Esophagus squamous epithelium (tissue), 5 donors: ENCODE measurements around the gene USE1. TPM values are rescaled to one million over a fixed set of nuclear protein-coding genes. Genes with fewer than 3 reads are reported as not detected.
"Not testable (repeated sequence)": the region's sequence is repeated elsewhere in the genome, so short reads cannot be mapped to it uniquely, and the experiment has no call there.

ENCODE experiments used
- DNase-seq: peaks from one replicate; lab custom pipeline; 2025; lab: John Stamatoyannopoulos, UW
- H3K27ac ChIP-seq, 4 donors: fragments of 200-600 bp; sonication (generic); one replicate each; pipeline ENCODE4 v1.5.1; 2016 to 2019; ENCODE audit warnings: mild to moderate bottlenecking in 1 of 4
- H3K27me3 ChIP-seq, 4 donors: fragments of 200-600 bp; sonication (generic); 1 replicate in 3 of 4; 2 replicates in 1 of 4; pipeline versions ENCODE4 v1.5.1 to v1.6.0; 2017 to 2021; ENCODE audit warnings: antibody characterized with exemption in 1 of 4
- H3K36me3 ChIP-seq, 3 donors: fragments of 200-600 bp; sonication (generic); one replicate each; pipeline ENCODE4 v1.5.1; 2016 to 2019
- H3K4me1 ChIP-seq, 3 donors: fragments of 200-600 bp; sonication (generic); one replicate each; pipeline ENCODE4 v1.5.1; 2017 to 2019
- H3K4me3 ChIP-seq, 4 donors: fragments of 200-600 bp; sonication (generic); 1 replicate in 3 of 4; 2 replicates in 1 of 4; pipeline ENCODE4 v1.5.1; 2016 to 2019; ENCODE audit warnings: mild to moderate bottlenecking in 2 of 4, moderate library complexity in 1 of 4
- H3K9me3 ChIP-seq, 3 donors: fragments of 200-600 bp; sonication (generic); one replicate each; pipeline ENCODE4 v1.5.1; 2016 to 2019
- POLR2A ChIP-seq, 4 donors: fragments of 450-650 bp; IDR thresholded peaks; one replicate each; pipeline ENCODE4 v1.6.1; 2017; ENCODE audit warnings: antibody characterized with exemption in 4 of 4, mild to moderate bottlenecking in 4 of 4, moderate library complexity in 3 of 4
- WGBS, 2 donors: methylation state at CpG; one replicate each; pipeline ENCODE4 v1.1.5; 2018; 5-methylcytosine and 5-hydroxymethylcytosine counted together
- intact Hi-C: fragments of 100-400 bp; cut with DNase I; formaldehyde crosslinking; loops from one replicate; pipeline ENCODE4 v1.15.0; 2022
- total RNA-seq, 4 donors: library from RNA; depleted of rRNA; stranded (reverse); fragments of >200 nt; gene quantifications; one replicate each; pipeline ENCODE4 v1.1.0, GENCODE V29; 2016
- TF ChIP-seq, protein P1 (sequence below), 6 experiments: fragments of 450-650 bp in 4 of 6; fragments of 200-600 bp in 2 of 6; sonication (generic) in 2 of 6; IDR thresholded peaks; one replicate each; pipeline ENCODE4 v1.5.1; 2016 to 2019; ENCODE audit warnings: antibody characterized with exemption in 6 of 6, mild to moderate bottlenecking in 4 of 6, moderate library complexity in 4 of 6
- donor health status: DM: yes; HTN: yes; CAD: no.

USE1 gene
- total RNA-seq, 4 donors from 2014 or later, result 11.2 to 22.5 (median 17.6) TPM

- Histone ChIP-seq H3K9me3 (no peaks in the 10 kb centered on the region), H3K27ac (peak overlapping the region in 2 of 4 donors; percentile 26 to 39), H3K4me1 (peaks cover 0 to 4% (median 0%) of the 10 kb centered on the region in 3 donors), H3K27me3 (no peaks in the 10 kb centered on the region), H3K36me3 (peaks cover 0 to 98% (median 15%) of the 10 kb centered on the region in 3 donors), H3K4me3 (no peak overlapping the region)
- intact Hi-C loops, result no loop called here
- 58 to 65% methylated on average over 10 to 11 of the region's 11 CpGs for WGBS, 2 donors
- DNase-seq, result no peak
- TF ChIP-seq, protein P1, sequence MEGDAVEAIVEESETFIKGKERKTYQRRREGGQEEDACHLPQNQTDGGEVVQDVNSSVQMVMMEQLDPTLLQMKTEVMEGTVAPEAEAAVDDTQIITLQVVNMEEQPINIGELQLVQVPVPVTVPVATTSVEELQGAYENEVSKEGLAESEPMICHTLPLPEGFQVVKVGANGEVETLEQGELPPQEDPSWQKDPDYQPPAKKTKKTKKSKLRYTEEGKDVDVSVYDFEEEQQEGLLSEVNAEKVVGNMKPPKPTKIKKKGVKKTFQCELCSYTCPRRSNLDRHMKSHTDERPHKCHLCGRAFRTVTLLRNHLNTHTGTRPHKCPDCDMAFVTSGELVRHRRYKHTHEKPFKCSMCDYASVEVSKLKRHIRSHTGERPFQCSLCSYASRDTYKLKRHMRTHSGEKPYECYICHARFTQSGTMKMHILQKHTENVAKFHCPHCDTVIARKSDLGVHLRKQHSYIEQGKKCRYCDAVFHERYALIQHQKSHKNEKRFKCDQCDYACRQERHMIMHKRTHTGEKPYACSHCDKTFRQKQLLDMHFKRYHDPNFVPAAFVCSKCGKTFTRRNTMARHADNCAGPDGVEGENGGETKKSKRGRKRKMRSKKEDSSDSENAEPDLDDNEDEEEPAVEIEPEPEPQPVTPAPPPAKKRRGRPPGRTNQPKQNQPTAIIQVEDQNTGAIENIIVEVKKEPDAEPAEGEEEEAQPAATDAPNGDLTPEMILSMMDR (IDR thresholded peaks at IDR 0.05), result no peak
- no peak for TF ChIP-seq POLR2A (IDR thresholded peaks at IDR 0.05)
Measured at GRCh38 chr19:17183858-17184321, 31.3 kb upstream of the USE1 start.

- DNase-seq, result no peak
- TF ChIP-seq, protein P1 (IDR thresholded peaks at IDR 0.05), result no peak
- no peak for TF ChIP-seq POLR2A (IDR thresholded peaks at IDR 0.05)
Measured at GRCh38 chr19:17184371-17184841, 30.8 kb upstream of the USE1 start.

GRCh38 chr19:17185590-17185989, 29.6 kb upstream of the USE1 start:
- intact Hi-C loops, result no loop called here
- peaks cover 0 to 4% (median 0%) of the 10 kb centered on the region in 3 donors for H3K4me1 ChIP-seq
- no peak overlapping the region for H3K4me3 ChIP-seq
- no peak for DNase-seq
- TF ChIP-seq, protein P1 (IDR thresholded peaks at IDR 0.05), result no peak
- no peak for TF ChIP-seq POLR2A (IDR thresholded peaks at IDR 0.05)
- H3K27ac ChIP-seq, result no peak overlapping the region
- no peaks in the 10 kb centered on the region for H3K27me3 ChIP-seq
- WGBS, 2 donors, result 80 to 95% methylated on average over 4 to 8 of the region's 8 CpGs
- peaks cover 0 to 100% (median 18%) of the 10 kb centered on the region in 3 donors for H3K36me3 ChIP-seq
- no peaks in the 10 kb centered on the region for H3K9me3 ChIP-seq

More at GRCh38 chr19:17184371-17184841, 30.8 kb upstream of the USE1 start:
- Histone ChIP-seq H3K4me1 (peaks cover 0 to 4% (median 0%) of the 10 kb centered on the region in 3 donors), H3K36me3 (peaks cover 0 to 98% (median 17%) of the 10 kb centered on the region in 3 donors), H3K9me3 (no peaks in the 10 kb centered on the region), H3K4me3 (no peak overlapping the region), H3K27me3 (no peaks in the 10 kb centered on the region), H3K27ac (peak overlapping the region in 2 of 4 donors; percentile 26 to 39)
- 75 to 86% methylated on average over 5 to 7 of the region's 12 CpGs for WGBS, 2 donors
- intact Hi-C loops, result no loop called here

GRCh38 chr19:17191736-17192135, 23.4 kb upstream of the USE1 start:
- H3K4me1 ChIP-seq, H3K4me3 ChIP-seq, H3K27ac ChIP-seq, H3K27me3 ChIP-seq, intact Hi-C loops, DNase-seq, H3K9me3 ChIP-seq: not testable (repeated sequence)
- WGBS, 2 donors, result 78 to 83% methylated on average over 5 to 6 of the region's 6 CpGs
- peaks cover 38 to 98% (median 54%) of the 10 kb centered on the region in 3 donors for H3K36me3 ChIP-seq

DNA sequence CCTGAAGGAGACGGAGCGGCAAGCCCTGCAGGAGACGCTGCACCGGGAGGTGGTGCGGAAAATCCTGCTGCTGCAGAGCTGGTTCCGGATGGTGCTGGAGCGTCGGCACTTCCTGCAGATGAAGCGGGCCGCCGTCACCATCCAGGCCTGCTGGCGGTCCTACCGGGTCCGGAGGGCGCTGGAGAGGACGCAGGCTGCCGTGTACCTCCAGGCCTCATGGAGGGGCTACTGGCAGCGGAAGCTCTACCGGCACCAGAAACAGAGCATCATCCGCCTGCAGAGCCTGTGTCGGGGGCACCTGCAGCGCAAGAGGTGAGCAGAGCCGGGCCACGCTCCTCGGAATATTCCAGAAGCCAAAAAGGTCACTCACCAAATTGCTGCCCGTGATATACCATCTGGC, 22.4 kb upstream of the USE1 start:
- Histone ChIP-seq H3K4me3 (no peak overlapping the region), H3K27ac (no peak overlapping the region), H3K9me3 (no peaks in the 10 kb centered on the region), H3K27me3 (no peaks in the 10 kb centered on the region), H3K36me3 (peaks cover 38 to 98% (median 52%) of the 10 kb centered on the region in 3 donors), H3K4me1 (no peaks in the 10 kb centered on the region)
- DNase-seq, result no peak
- TF ChIP-seq, protein P1 (IDR thresholded peaks at IDR 0.05), result no peak
- no peak for TF ChIP-seq POLR2A (IDR thresholded peaks at IDR 0.05)
- intact Hi-C loops, result no loop called here
- WGBS, 2 donors, result 96 to 100% methylated on average over 4 to 5 of the region's 26 CpGs
